Stimulated activated CD8-positive, alpha-beta memory T cell treated with anti-CD3 and anti-CD28 coated beads, Interleukin-12 subunit alpha, Interleukin-12 subunit beta, amount 100 ng/mL, for 24 hours (primary cell): ENCODE data around the gene HDAC11.
"Not testable (repeated sequence)": the region's sequence is repeated elsewhere in the genome, so short reads cannot be mapped to it uniquely, and the experiment has no call there.

Experiments used
- DNase-seq: peaks from one replicate; pipeline ENCODE4 v3.0.0-alpha.2; 2020; ENCODE audit errors: extremely low read depth

The HDAC11 gene

DNA sequence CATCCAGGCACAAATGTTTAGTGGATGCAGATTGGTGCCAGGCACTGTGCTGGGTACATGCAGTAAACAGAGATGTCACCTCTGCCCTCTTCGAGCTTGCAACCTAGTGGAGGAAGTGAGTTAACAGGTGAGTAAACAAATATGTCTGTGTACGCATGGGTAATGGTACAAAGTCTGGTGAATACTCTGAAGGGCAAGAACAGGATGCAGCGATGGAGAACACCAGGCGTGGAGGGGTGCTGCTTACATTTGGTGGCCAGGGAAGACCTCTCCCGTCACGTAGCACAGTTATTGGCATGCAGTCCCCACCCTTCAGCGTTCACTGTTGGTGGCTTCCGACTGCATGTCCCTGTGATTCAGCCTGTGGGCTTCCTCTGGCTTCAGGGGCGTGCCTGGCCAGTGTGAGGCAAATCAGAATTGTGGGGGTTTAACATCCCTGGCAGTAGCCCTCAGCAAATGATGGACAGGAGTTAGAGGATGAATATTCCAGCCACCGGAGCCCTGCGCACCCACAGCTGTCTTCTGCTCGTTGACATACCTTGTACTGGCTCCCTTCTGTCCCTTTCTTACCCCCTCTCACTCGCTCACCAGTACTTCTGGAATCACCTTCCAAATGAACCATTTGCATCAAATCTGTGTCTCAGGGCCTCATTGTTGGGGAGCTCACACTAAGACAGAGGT lies 9.1 kb upstream of the HDAC11 start:
- no peak for DNase-seq

DNA sequence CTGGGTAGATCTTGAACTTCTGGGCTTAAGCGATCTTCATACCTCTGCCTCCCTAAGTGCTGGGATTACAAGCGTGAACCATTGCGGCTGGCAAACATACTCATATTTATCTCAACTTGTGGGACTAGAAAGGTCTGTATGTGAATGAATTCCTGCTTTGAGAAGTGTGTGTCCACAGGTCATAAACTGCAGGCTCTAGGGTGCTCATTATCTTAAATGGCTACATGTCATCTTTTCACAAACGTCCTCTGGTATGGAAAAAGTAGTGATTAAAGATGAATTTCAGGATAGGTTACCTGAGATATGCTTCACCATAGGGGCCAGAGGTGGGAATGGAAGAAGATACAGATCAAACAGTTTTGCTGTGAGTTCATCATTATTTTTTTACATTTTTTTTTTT lies 7.8 kb upstream of the HDAC11 start:
- no peak for DNase-seq

DNA sequence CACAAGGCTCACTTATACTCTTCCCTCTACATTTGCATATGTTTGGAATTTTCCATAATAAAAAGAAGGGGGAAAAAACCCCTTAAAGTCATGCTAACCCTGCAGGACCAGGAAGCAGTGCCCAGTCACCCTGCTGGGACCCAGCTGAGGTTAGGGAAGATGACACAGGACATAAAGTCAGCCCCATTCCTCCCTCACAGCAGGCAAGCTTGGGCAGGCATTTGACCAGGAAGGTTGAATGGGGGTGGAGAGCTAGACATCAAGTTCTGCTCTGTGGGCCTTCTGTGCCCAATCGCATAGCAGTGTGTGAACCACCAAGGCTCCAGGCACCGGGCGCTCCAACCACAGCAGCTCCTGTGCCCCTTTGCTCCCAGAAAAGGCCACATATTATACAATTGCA lies 7.1 kb upstream of the HDAC11 start:
- no peak for DNase-seq

DNA sequence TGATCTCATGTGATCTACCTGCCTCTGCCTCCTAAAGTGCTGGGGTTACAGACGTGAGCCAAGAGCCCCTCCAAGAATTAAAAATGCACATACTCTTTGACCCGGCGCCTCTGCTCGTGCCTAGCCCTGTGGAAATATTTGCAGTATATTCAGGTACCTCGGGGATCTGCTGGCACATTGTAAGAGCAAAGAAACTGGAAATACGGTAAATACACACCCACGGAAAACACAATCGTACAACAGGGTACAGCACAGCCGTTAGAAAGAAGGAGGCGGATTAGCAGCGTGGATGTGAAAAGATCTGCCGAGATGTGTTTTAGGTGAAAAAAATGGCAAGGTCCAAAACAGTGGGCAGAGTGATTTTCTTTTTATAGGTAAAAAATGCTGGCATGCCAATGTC lies 6.1 kb upstream of the HDAC11 start:
- no peak for DNase-seq

DNA sequence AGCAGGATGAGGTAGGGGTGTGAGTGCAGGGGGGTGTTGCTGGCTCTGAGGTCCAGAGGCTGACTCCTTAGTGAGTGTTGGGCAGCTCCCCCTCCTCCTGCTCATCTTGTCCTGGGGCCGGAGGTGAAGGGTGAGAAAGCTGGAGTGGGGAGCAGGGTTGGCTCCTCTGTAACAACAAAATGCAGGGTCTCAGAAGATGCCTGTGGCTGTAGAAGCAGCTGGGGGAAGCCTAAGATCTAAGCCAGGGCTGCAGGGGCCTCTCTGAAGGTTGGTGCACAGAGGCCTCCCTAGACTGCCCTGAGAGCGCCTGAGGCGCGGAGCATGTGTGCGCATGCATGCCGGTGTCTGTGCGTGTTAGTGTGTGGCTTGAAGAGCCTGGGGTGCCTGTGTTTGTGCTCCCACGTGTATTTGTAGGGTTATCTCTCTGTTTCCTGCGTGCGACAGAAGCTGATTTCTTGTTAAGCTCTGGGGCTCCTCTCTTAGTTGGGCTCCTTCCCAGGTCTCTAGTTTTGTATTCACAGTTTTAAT lies 5.3 kb upstream of the HDAC11 start:
- DNase-seq, result no peak

DNA sequence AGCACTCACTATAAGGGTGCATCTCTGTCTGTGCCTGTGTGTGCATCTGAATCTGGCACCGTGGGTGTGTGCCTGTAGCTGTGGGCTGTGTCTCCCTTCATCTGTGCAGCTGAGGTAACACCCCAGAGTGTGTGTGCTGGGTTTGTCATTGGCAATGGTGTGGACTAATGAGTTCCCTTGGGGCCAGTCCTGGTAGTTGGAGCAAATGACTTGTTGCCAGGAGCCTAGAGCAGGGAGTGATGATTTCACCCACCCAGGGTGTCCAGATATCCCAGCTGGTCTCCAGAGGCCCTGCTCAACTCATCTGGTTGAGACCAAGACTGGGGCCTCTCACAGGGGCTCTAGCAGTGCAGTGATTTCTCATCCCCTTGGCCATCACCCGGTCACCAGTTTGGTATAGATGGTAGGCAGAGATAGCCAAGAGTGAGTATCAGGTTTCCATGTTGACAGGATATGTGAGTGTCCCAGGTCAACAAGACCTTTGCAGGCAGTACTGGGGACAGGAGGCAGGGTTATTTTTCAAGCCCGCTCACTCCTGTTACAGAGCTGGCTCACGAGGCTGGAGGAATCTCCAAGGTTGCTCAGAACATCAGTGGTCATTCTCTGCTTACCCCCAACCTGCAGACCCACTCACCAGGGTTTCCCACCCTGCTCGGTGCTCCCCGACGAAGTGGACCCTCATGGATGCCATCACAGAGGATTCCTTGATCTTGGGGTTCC lies 4.1 kb upstream of the HDAC11 start:
- no peak for DNase-seq

DNA sequence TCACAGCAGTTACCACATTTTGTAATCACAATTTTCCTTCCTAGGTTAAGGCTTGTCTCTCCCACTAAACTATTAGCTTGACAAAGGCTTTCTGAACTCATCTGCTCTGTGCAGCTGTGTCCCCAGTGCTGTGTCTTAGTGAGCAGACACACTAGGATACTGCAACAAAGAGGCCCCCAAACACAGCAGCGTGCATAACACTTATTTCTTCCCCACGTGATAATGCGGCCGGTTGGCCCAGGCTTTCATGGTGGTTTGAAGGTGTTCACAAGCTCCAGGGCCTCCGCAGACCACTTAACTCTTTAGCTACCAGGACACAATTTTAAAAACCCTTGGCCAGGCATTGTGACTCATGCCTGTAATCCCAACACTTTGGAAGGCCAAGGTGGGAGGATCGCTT lies 2.2 kb upstream of the HDAC11 start:
- DNase-seq, result no peak

DNA sequence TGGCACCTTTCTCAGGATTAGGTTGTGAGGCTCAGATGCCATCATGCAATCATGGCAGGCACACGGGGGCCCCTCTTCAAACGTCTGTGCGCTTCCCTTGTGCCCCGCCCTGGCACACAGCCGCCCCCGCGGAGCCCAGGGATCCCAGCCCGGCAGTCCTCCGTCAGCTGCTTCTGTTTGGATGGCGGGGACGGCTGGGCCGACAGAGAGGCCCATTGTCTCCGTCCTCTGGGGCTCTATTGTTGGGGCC lies 849 bp upstream of the HDAC11 start:
- no peak for DNase-seq

DNA sequence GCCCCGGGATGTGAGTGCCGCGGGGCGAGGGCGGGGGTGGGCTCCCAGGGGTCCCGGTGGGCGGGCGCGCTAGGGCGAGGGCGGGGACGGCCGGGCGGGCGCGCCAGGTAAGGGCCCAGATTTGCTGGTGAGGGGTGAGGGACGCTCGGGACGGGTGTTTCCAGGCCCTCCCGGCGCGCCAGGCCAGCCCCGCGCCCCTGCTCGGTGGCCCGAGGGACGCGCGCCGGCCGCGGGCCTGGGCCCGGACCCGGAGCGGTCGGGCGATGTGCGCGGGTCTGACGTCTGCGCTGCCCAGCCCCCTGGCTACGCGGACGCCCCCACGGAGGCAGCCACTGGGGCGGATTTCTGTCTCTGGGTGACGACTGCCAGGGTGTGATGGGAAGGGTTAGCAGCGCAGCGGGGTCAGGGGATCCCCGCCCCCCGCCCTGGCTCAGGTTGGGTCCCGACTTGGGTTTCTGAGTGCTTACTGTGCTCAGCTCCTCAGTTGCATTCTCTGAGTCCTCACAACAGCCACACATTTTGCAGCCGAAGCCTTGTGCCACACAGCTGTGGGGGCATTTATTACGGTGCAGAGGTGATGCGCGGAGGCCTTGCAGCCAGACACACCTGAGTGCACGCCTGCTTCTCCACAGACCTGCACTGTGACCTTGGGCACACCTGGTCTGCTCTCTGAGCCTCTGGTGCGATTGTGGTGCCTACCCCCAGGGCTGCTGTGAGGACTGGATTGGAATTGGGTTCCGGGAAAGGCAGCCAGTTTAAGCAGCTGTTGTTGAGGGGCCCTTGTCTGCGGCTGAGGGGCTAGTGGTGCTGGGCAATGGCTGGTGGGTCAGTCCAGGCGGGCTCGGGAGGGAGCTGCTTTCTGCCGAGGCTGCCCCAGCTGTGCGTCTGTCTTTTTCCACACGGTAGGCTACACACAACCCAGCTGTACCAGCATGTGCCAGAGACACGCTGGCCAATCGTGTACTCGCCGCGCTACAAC lies 523 bp downstream of the HDAC11 start:
- no peak for DNase-seq

DNA sequence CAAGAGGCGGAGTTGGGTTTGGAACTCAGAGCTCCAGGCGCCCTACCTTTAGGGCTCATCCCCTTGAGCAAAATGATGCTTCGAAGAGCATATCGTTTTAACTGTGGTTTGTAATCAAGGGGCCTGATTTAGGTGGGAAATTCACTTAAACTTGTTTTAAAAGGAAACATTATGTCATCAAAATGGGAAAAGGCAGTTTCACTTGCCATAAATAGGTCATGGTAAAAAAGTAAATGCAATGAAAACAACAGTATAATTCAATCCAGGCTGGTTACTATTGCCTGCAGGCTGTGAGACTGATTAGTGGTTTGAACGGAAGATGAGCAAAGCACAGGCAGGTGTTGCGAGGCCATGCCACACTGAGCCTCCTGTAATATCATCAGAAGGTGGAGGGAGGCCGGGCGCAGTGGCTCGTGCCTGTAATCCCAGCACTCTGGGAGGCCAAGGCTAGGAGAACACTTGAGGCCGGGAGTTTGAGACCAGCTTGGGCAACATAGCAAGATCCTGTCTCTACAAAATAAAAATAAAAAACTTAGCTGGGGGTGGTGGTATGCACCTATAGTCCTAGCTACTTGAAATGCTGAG lies 2.1 kb downstream of the HDAC11 start:
- DNase-seq, result no peak

DNA sequence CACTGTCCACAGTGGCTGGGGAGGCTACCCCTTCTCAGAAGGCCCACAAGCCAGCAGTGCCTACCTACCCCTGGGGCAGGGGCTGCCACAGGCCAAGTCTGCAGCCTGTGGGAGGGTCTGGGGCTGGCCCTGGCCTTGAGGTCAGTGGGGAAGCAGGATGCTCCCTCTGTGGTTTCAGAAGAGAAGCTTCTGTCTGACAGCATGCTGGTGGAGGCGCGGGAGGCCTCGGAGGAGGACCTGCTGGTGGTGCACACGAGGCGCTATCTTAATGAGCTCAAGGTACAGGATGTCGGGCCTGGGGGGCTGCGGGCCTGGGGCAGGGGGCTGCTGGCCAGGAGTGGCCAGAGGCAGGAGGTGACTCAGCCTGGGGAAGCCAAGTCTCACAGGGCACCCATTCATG lies 3.2 kb downstream of the HDAC11 start:
- DNase-seq, result no peak

DNA sequence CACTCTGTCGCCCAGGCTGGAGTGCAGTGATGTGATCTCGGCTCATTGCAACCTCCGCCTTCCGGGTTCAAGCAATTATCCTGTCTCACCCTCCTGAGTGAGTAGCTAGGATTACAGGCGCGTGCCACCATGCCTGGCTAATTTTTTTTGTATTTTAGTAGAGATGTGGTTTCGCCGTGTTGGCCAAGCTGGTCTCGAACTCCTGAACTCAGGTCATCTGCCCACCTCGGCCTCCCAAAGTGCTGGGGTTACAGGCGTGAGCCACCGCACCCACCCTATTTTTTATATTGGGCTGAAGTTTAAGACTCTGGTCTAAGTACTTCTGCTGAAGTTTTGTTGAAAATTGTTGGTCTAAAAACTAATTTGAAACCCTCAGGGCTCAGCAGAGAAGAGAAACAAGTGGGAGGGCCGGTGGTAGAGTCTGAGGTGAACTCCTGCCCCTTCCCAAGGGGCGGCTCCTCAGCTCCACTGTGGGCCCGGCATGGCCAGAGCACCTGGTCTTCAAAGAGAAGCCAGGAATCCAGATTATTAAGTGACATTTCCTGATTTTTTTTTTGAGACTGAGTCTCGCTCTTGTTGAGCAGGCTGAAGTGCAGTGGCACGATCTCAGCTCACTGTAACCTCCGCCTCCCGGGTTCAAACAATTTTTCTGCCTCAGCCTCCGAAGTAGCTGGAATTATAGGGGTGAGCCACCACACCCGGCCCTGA lies 4.0 kb downstream of the HDAC11 start:
- no peak for DNase-seq

DNA sequence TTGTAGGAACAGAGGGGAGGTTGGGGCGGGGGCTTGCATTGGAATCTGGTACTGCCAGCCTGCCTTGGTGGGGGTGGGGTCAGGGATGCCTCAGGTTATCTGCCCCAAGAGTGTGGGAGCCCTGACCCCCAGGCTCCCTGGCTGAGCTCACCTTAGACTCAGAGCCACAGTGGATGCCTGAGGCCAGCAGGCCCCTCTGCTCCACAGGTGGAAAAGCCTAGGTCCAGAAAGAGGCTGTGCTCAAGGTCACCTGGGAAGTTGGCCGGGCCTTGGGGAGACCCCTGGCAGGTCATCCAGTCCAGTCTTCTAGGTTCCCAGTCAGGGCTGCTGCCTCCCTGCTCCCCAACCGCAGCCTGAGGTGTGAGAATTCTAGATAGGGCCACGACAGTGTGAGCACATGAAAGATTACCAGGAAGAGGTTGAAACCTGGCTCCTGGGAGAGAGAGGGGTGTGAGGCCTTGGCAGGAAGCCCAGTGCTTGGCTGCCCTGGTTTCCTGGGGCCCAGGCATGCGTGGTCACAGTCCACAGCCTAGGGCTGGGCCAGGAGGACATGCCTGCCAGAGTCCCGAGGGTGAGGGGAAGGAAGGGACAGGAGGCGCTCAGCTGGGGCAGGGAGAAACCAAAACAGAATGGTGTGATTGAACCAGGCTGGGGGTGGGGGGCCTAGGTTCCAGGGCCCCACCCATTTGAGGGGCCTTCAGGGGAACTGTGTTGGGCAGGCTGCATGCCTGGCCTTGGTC lies 4.9 kb downstream of the HDAC11 start:
- DNase-seq, result no peak

DNA sequence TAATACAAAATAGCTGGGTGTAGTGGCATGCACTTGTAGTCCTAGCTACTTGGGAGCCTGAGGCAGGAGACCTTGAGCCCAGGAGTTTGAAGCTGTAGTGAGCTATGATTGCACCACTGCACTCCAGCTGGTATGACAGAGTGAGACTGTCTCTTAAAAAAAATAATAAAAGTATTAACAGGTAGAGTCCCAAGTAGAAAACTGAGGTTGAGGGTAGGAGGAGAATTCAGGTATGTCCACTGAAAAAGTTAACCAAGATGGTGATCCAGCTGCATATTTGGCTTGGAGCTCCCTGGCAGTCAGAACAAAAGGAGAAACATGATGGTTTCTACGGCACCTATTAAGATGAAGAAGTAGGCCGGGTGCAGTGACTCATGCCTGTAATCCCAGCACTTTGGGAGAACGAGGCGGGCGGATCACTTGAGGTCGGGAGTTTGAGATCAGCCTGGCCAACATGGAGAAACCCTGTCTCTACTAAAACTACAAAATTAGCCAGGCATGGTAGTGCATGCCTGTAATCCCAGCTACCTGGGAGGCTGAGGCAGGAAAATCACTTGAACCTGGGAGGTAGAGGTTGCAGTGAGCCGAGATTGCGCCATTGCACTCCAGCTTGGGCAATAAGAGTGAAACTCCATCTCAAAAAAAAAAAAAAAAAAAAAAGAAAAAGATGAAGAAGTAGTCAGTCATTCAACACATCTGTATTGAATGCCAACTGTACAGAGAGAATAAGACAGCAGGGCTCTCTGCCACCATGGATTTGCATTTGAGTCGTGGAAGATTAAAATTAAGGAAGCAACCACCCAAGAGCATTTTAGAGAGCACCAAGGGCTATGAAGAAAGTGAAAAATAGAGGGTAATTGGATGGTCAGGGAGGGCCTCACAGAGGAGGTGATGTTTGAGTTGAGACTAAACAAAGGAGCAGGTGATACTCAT lies 5.8 kb downstream of the HDAC11 start:
- DNase-seq, result not testable (repeated sequence)

DNA sequence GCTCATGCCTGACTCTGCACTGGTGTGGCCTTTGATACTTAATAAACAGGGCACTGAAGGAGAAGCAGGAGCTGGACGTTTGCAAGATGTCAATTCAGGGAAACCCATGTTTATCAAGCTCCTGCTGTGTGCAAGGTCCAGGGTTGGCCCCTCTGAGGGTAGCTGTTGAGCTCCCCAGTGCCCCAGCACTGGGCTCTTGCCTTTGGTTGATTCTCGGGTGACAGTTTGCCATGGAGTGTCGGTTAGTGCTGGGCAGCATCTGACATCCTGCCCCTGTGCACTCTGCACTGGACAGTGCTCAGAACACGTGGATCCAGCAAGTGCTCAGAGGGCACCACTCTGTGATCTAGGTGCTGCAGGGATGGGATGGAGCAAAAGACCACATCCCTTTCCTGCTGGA lies 7.3 kb downstream of the HDAC11 start:
- DNase-seq, result no peak

DNA sequence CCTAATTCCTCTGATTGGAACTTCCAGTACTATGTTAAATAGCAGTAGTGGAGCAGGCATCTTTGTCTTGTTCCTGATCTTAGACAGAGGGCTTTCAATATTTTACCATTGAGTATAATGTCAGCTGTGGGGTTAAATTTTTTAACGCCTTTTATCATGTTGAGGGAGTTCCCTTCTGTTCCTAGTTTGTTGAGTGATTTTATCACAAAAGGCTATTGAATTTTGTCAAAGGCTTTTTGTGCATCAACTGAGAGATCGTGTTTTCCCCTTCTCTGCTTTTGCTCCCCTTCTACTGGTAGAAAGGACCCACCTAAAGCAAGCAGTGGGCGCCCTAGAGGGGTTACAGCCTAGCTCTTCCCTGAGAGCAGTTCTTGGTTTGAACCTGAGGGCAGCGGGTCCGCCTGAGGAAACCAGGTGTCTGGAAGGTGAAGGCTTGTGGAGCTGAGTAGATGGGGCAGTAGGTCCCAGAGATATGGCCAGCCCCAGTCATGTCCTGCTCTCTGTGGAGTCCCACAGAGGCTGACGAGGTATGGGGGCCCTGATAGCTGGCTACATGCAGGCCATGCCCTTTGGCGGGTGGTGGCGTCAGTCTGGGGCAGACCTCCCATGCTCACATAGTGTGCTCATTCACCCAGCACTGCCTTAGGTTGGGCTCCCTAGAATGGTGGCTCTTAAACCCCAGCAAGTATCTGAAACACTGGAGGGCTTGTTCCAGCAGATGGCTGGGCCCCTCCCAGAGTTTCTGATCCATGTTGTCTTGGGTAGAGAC lies 11.3 kb downstream of the HDAC11 start:
- no peak for DNase-seq

DNA sequence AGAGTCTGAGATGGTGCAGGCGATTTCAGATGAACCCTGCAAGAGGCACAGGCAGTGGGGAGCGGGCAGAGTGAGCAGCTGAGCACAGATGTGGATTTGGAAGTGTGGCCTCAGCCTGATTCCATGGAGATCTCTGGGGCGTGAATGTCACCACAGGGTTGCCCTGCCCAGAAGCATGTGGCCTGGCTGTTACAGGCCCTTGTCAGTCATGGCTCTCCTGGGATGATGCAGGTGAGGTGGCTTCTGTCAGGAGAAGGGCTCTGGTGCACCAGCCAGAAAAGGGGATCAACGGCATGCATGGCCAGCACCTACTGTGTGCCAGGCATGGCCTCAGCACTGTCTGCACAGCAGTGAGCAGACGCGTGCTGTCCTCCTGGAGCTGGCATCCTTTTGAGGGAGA lies 11.9 kb downstream of the HDAC11 start:
- DNase-seq, result no peak

DNA sequence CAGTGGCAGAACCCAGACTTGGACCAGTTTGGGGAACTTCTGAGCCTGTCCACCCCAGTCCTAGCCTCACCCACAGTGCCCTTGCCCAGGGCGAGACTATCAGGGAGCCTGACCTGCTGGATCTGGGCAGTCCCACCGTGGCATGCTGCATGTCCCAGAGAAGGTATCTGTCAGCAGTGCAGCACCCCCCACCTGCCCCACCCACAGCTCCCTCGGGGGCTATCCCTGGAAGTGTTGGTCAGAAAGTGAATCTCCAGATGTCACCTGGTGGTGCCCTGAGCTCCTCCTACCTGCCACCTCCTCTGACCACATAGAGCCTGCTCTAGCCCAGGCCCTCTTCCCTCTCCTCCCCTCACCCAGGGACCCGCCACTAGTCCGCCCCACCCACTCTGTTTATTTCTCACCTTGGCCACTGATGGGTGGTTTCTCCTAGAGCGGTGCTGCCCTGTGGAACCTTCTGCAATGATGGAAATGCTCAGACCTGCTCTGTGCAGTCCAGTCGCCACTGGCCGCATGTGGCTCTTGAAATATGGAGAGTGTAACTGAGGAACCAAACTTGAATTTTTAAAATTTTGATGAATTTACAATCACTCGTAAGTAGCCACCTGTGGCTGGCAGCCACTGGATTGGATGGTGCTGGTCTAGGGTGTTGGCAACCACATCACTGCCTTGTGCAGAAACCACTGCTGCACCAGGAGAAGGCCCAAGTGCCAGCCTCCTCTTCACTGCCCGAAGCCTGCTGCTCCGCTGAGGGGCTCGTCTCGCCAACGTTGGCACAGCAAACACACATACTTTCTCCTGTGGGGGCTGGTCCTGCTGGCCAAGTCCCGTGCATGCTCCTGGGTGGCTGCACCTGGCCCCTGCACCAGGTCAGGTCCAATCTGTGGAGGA lies 13.1 kb downstream of the HDAC11 start:
- no peak for DNase-seq
